ENCODE measurements around the gene FAM163B. TPM values are rescaled to one million over a fixed set of nuclear protein-coding genes. Genes with fewer than 3 reads are reported as not detected.
"Not testable (repeated sequence)": the region's sequence is repeated elsewhere in the genome, so short reads cannot be mapped to it uniquely, and the experiment has no call there.

The FAM163B gene
- total RNA-seq, 1 donor from 2014 or later, result not detected

- TF ChIP-seq, protein P1, sequence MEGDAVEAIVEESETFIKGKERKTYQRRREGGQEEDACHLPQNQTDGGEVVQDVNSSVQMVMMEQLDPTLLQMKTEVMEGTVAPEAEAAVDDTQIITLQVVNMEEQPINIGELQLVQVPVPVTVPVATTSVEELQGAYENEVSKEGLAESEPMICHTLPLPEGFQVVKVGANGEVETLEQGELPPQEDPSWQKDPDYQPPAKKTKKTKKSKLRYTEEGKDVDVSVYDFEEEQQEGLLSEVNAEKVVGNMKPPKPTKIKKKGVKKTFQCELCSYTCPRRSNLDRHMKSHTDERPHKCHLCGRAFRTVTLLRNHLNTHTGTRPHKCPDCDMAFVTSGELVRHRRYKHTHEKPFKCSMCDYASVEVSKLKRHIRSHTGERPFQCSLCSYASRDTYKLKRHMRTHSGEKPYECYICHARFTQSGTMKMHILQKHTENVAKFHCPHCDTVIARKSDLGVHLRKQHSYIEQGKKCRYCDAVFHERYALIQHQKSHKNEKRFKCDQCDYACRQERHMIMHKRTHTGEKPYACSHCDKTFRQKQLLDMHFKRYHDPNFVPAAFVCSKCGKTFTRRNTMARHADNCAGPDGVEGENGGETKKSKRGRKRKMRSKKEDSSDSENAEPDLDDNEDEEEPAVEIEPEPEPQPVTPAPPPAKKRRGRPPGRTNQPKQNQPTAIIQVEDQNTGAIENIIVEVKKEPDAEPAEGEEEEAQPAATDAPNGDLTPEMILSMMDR (IDR thresholded peaks at IDR 0.05), result no peak
- DNase-seq (no peak), ATAC-seq (ENCODE audit: low read depth) (no peak)
- Mint-ChIP-seq H3K4me3 (no peak overlapping the region), H3K36me3 (ENCODE audit: low read depth) (no peaks in the 10 kb centered on the region), H3K4me1 (peaks cover 5% of the 10 kb centered on the region), H3K9me3 (no peaks in the 10 kb centered on the region), H3K27ac (no peak overlapping the region), H3K27me3 (peaks cover 3% of the 10 kb centered on the region)
- ChIA-PET POLR2A (no interaction called here), CTCF (no interaction called here)
- intact Hi-C loops (cut with micrococcal nuclease), result no loop called here
These were observed 41.0 kb downstream of the FAM163B start for GRCh38 chr9:133568186-133568585.

DNA sequence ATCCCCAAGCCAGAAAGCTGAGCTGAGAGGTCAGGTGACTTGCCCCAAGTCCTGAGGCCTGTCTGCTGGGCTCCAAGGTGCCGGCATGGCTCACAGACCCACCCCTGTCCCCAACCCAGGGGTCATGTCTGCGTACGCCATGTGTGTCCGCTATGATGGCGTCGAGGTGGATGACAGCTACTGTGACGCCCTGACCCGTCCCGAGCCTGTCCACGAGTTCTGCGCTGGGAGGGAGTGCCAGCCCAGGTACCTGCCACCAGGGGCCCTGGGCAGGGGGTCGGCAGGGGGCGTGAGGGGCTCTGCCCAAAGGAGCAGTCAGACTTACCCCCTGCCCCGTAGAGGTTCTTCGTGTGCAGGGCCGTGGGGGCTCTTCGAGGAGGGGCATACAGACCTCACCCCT lies 42.4 kb downstream of the FAM163B start:
- ATAC-seq (ENCODE audit: low read depth), result no peak
- no peak overlapping the region for H3K4me3 Mint-ChIP-seq
- TF ChIP-seq, protein P1 (IDR thresholded peaks at IDR 0.05), result no peak

GRCh38 chr9:133566382-133566781 lies 42.8 kb downstream of the FAM163B start:
- ChIA-PET POLR2A (no interaction called here), CTCF (no interaction called here)
- no peak overlapping the region for H3K27ac Mint-ChIP-seq
- peaks cover 3% of the 10 kb centered on the region for H3K27me3 Mint-ChIP-seq
- DNase-seq (no peak), ATAC-seq (ENCODE audit: low read depth) (no peak)
- no peaks in the 10 kb centered on the region for H3K36me3 Mint-ChIP-seq (ENCODE audit: low read depth)
- TF ChIP-seq, protein P1 (IDR thresholded peaks at IDR 0.05), result no peak
- intact Hi-C loops (cut with micrococcal nuclease), result no loop called here
- no peaks in the 10 kb centered on the region for H3K9me3 Mint-ChIP-seq
- H3K4me1 Mint-ChIP-seq, result peaks cover 6% of the 10 kb centered on the region
- no peak overlapping the region for H3K4me3 Mint-ChIP-seq

More for the DNA sequence above, 42.4 kb downstream of the FAM163B start:
- H3K27me3 Mint-ChIP-seq, result peaks cover 3% of the 10 kb centered on the region
- DNase-seq, result no peak
- intact Hi-C loops (cut with micrococcal nuclease), result no loop called here
- CTCF ChIA-PET, result no interaction called here
- H3K4me1 Mint-ChIP-seq, result peaks cover 6% of the 10 kb centered on the region
- POLR2A ChIA-PET, result no interaction called here
- no peaks in the 10 kb centered on the region for H3K9me3 Mint-ChIP-seq
- no peaks in the 10 kb centered on the region for H3K36me3 Mint-ChIP-seq (ENCODE audit: low read depth)
- H3K27ac Mint-ChIP-seq, result no peak overlapping the region

- no peak for DNase-seq
- H3K4me1 Mint-ChIP-seq, result peaks cover 6% of the 10 kb centered on the region
- no peak for ATAC-seq (ENCODE audit: low read depth)
- H3K9me3 Mint-ChIP-seq, result no peaks in the 10 kb centered on the region
- no peaks in the 10 kb centered on the region for H3K36me3 Mint-ChIP-seq (ENCODE audit: low read depth)
- H3K27ac Mint-ChIP-seq, result no peak overlapping the region
- H3K4me3 Mint-ChIP-seq, result no peak overlapping the region
- POLR2A ChIA-PET, result no interaction called here
- TF ChIP-seq, protein P1 (IDR thresholded peaks at IDR 0.05), result no peak
- CTCF ChIA-PET, result no interaction called here
- H3K27me3 Mint-ChIP-seq, result peaks cover 7% of the 10 kb centered on the region
- intact Hi-C loops (cut with micrococcal nuclease), result no loop called here
These were observed 44.6 kb downstream of the FAM163B start for GRCh38 chr9:133564451-133565116.

- H3K36me3 Mint-ChIP-seq (ENCODE audit: low read depth); H3K4me3 Mint-ChIP-seq; H3K27ac Mint-ChIP-seq; H3K4me1 Mint-ChIP-seq; POLR2A ChIA-PET; DNase-seq; H3K27me3 Mint-ChIP-seq; H3K9me3 Mint-ChIP-seq; CTCF ChIA-PET; intact Hi-C loops (cut with micrococcal nuclease); ATAC-seq (ENCODE audit: low read depth): not testable (repeated sequence)
These were observed 45.4 kb downstream of the FAM163B start for GRCh38 chr9:133563814-133564213.

GRCh38 chr9:133563291-133563796 lies 45.8 kb downstream of the FAM163B start:
- Mint-ChIP-seq H3K27ac (no peak overlapping the region), H3K36me3 (ENCODE audit: low read depth) (no peaks in the 10 kb centered on the region), H3K4me1 (peaks cover 14% of the 10 kb centered on the region), H3K4me3 (no peak overlapping the region), H3K9me3 (no peaks in the 10 kb centered on the region), H3K27me3 (peaks cover 9% of the 10 kb centered on the region)
- TF ChIP-seq, protein P1 (IDR thresholded peaks at IDR 0.05), result no peak
- ATAC-seq (ENCODE audit: low read depth) (no peak), DNase-seq (no peak)
- intact Hi-C loops (cut with micrococcal nuclease), result no loop called here
- ChIA-PET CTCF (no interaction called here), POLR2A (no interaction called here)

Data from activated B cell treated with CpG ODN at 0.5 μM for 24 hours (primary cell).